Activated T-helper 17 cell treated with anti-CD3 and anti-CD28 coated beads, Interleukin-2, amount 50 U/mL, for 72 hours (primary cell): ENCODE results near the gene FMN1. TPM values are rescaled to one million over a fixed set of nuclear protein-coding genes. Genes with fewer than 3 reads are reported as not detected.

Source experiments
- ATAC-seq: fragments of 150-1000 bp; cut with Tn5 transposase; replicated peaks from 2 replicates; pipeline ENCODE4 v1.10.0; 2021; ENCODE audit warnings: mild to moderate bottlenecking, moderate library complexity
- H3K27ac Mint-ChIP-seq: one replicate; pipeline ENCODE4 v1.8.0; 2022; ENCODE audit warnings: mixed read lengths
- H3K27me3 Mint-ChIP-seq: one replicate; pipeline ENCODE4 v1.8.0; 2022; ENCODE audit warnings: mixed read lengths
- H3K36me3 Mint-ChIP-seq: one replicate; pipeline ENCODE4 v1.8.0; 2022; ENCODE audit warnings: low read depth, mild to moderate bottlenecking, mixed read lengths
- H3K4me1 Mint-ChIP-seq: one replicate; pipeline ENCODE4 v1.8.0; 2022; ENCODE audit warnings: mixed read lengths
- H3K4me3 Mint-ChIP-seq: one replicate; pipeline ENCODE4 v1.8.0; 2022; ENCODE audit warnings: mild to moderate bottlenecking, mixed read lengths
- H3K9me3 Mint-ChIP-seq: one replicate; pipeline ENCODE4 v1.8.0; 2022; ENCODE audit warnings: mixed read lengths
- total RNA-seq, 2 donors: library from RNA; stranded (reverse); gene quantifications; one replicate each; pipeline ENCODE4 v1.2.3, GENCODE V29; 2022

The FMN1 gene
- total RNA-seq, 2 donors from 2014 or later, result 1.0 to 2.0 TPM

DNA sequence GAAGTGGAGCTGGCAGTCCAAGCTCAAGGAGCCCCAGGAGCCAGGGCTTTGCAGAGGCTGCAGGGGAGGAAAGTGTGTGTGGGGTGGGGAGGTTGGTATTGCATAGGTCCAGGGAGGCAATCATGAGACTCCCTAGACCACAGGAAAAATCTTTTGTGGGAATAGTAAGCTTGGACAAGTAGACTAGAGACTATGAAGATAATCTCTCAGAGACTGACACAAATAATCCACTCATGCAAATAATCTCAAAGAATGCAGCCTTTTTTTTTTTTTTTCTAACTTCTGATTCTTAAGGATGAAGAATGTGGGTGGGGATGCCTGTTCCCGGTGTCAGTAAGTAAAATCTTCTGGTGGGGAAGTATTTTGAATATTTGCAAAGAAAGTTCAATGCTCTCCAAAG lies 363.0 kb downstream of the FMN1 start:
- H3K27me3 Mint-ChIP-seq, result no peaks in the 10 kb centered on the region
- peaks cover 7% of the 10 kb centered on the region for H3K36me3 Mint-ChIP-seq
- H3K4me3 Mint-ChIP-seq, result no peak overlapping the region
- H3K27ac Mint-ChIP-seq, result no peak overlapping the region
- no peaks in the 10 kb centered on the region for H3K9me3 Mint-ChIP-seq
- H3K4me1 Mint-ChIP-seq, result no peaks in the 10 kb centered on the region
- ATAC-seq, result no peak

DNA sequence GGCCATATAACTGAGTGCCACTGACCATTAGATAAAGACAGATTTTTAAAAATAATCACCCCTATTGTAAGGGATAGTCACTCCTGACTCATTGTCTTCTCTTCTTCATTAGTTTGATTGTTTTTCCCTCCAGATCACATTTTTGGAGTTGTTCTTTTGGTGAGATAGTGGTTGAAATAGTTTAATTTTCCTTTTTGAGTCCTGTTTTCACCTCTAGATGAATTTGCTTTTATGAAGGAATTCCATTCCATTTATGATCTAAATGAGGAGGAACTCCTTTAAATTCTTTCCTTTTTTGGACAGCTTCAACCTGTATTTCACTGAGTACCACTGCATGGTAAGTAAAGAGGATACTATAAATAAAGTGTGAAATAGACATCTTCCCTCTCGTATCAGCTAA lies 364.3 kb downstream of the FMN1 start:
- no peaks in the 10 kb centered on the region for H3K27me3 Mint-ChIP-seq
- H3K36me3 Mint-ChIP-seq, result peaks cover 5% of the 10 kb centered on the region
- no peaks in the 10 kb centered on the region for H3K4me1 Mint-ChIP-seq
- H3K9me3 Mint-ChIP-seq, result no peaks in the 10 kb centered on the region
- H3K4me3 Mint-ChIP-seq, result no peak overlapping the region
- no peak overlapping the region for H3K27ac Mint-ChIP-seq
- no peak for ATAC-seq

DNA sequence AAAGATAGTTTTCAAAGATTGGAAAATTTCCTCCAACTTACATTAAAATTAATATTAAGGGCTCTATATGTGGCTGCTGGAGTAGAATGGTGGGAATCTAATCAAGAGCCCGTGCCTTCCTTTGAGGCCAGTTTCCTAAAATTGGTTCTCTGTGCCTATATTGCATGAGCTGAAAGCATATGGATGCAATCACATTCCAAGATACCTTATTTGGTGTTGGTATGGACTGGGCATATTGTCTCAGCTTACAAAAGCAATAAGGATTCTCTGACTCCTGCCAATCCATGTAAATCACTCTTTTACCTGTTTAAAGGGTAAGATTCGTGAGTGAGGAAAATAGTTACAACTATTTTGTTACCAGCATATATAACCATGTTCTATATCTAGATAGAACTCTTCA lies 365.1 kb downstream of the FMN1 start:
- no peaks in the 10 kb centered on the region for H3K4me1 Mint-ChIP-seq

DNA sequence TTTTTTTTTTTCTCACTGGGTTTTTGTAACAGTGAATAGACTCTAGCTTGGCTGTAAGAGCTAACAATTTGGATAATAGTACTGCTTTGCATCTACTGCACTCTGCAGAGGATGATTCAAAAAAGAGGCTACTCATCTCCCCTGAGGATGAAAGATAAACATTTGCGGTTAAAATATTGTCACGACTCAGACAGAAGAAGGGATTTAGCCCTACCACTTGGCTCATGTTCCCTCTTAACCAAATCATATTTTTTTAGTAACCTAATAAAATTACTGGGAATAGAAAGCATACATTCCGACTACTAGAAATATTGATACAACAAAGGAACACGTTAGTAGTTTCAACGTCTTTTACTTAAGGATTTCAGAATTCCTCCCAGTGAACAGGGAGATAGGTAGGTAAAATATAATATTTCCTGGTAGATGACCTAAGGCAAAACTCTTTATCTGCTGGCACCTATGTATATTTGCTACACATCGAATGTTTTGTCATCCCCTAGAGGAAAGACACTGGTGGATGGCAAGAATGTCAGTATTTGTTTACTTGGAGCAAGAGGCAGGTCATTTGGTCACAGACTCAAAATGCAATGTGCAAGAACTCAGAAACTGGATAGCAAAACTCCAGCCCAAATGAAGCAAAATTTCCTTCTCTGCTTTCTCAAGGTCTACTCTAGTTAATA lies 365.9 kb downstream of the FMN1 start:
- Mint-ChIP-seq H3K27me3 (no peaks in the 10 kb centered on the region), H3K9me3 (no peaks in the 10 kb centered on the region), H3K27ac (no peak overlapping the region), H3K4me1 (no peaks in the 10 kb centered on the region), H3K4me3 (no peak overlapping the region), H3K36me3 (peaks cover 5% of the 10 kb centered on the region)
- no peak for ATAC-seq

More for the DNA sequence above, 365.1 kb downstream of the FMN1 start:
- H3K36me3 Mint-ChIP-seq, result peaks cover 5% of the 10 kb centered on the region
- no peak overlapping the region for H3K27ac Mint-ChIP-seq
- no peak for ATAC-seq
- H3K9me3 Mint-ChIP-seq, result no peaks in the 10 kb centered on the region
- no peak overlapping the region for H3K4me3 Mint-ChIP-seq
- no peaks in the 10 kb centered on the region for H3K27me3 Mint-ChIP-seq

DNA sequence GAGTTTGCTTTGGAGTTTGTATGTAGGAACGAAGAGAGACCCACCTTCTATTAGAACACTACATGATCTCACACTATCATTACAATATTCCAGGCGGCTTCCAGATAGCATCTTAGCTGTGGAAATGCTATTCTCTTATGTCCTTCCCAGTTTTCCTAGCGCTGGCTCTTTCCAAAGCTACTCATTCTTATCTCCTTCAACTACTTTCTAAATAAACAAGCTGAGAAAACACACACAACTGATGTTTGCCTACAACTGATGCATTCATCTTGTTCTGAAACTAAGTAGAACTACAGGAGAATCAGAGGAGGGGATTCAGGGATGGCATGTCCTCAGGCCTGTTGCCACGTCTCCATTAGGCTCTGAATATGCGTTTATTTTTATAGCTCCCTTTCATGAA lies 367.8 kb downstream of the FMN1 start:
- no peak for ATAC-seq
- H3K4me1 Mint-ChIP-seq, result no peaks in the 10 kb centered on the region
- no peaks in the 10 kb centered on the region for H3K9me3 Mint-ChIP-seq
- no peaks in the 10 kb centered on the region for H3K27me3 Mint-ChIP-seq
- H3K4me3 Mint-ChIP-seq, result no peak overlapping the region
- no peaks in the 10 kb centered on the region for H3K36me3 Mint-ChIP-seq
- no peak overlapping the region for H3K27ac Mint-ChIP-seq

DNA sequence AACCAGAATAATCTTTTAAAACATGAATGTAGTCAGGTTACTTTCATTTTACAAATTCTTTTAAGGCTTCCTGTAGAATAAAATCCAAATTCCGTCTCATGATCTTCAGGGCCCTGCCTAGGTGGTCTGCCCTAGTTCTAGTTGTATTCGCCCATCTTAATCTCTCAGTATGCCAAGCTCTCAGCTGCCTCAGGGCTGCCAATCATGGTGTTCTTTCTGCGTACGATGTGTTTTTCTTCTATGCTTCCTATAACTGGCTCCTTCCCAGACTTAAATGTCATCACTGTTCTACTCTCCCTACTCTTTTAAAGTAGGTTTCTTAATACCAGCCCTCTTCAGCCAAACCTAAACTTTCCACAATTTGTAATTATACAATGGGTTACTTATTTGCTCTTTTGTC lies 369.3 kb downstream of the FMN1 start:
- H3K9me3 Mint-ChIP-seq, result no peaks in the 10 kb centered on the region
- no peaks in the 10 kb centered on the region for H3K36me3 Mint-ChIP-seq
- no peak overlapping the region for H3K4me3 Mint-ChIP-seq
- no peaks in the 10 kb centered on the region for H3K27me3 Mint-ChIP-seq
- H3K27ac Mint-ChIP-seq, result no peak overlapping the region
- H3K4me1 Mint-ChIP-seq, result no peaks in the 10 kb centered on the region
- ATAC-seq, result no peak

DNA sequence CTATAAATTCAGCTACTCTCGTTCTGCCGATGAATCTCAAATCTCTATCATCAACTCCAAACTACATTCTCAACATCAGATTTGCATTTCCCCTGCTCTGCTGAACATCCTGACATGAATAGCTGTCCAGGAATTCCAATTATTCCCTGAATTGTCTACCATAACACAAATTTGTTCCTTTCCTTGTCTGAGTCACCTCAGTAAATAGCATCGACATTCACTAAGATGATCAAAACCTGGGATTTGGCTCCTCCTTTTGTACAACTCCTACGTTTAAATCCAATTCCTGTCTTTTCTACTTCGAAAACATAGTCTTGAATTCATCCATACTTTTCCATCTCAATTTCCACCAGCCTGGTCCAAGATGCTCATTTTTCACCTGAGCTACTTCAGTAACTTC lies 369.7 kb downstream of the FMN1 start:
- no peaks in the 10 kb centered on the region for H3K36me3 Mint-ChIP-seq
- H3K27me3 Mint-ChIP-seq, result no peaks in the 10 kb centered on the region
- H3K27ac Mint-ChIP-seq, result no peak overlapping the region
- H3K4me3 Mint-ChIP-seq, result no peak overlapping the region
- H3K4me1 Mint-ChIP-seq, result no peaks in the 10 kb centered on the region
- ATAC-seq, result no peak
- H3K9me3 Mint-ChIP-seq, result no peaks in the 10 kb centered on the region

DNA sequence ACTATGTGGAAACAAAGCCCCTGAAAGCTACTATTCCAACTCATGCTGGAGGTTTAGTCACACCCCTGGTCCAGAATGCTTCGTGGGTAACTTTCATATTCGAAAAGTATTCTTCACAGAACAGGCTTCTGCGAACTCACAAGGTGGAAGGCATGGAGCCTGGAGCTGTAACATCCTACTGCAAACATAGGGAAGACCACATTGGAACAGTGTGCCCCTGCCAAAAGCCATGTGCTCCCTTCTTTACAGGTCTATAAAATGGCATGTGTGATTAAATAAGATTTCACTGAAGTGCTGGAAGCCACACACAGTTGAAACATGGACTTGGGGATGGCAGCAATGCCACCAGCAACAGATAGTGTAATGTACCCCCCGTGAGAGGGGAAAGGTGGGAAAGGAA lies 370.8 kb downstream of the FMN1 start:
- ATAC-seq, result no peak
- H3K27me3 Mint-ChIP-seq, result no peaks in the 10 kb centered on the region
- no peak overlapping the region for H3K27ac Mint-ChIP-seq
- no peak overlapping the region for H3K4me3 Mint-ChIP-seq
- H3K9me3 Mint-ChIP-seq, result no peaks in the 10 kb centered on the region
- no peaks in the 10 kb centered on the region for H3K36me3 Mint-ChIP-seq
- H3K4me1 Mint-ChIP-seq, result no peaks in the 10 kb centered on the region

DNA sequence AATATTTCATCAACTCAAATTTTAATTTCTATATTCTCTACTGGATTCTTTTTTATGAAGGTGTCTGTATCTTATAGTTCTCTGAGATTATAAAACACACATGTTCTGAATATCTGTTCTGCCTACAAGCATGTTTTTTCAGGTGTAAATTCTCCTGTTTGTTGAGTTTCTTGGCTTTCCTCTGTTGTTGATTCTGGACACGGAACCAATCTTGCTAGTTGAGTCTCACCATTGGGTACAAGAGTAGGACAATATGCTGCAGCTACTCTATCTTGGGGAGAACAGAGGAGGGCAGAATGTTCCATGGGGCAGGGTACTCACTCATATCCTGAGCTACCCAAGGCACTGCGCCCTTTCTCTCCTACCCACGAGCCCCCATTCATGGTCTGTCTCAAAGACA lies 371.8 kb downstream of the FMN1 start:
- Mint-ChIP-seq H3K4me3 (no peak overlapping the region), H3K9me3 (no peaks in the 10 kb centered on the region), H3K4me1 (no peaks in the 10 kb centered on the region), H3K27me3 (no peaks in the 10 kb centered on the region), H3K27ac (no peak overlapping the region), H3K36me3 (no peaks in the 10 kb centered on the region)
- no peak for ATAC-seq

DNA sequence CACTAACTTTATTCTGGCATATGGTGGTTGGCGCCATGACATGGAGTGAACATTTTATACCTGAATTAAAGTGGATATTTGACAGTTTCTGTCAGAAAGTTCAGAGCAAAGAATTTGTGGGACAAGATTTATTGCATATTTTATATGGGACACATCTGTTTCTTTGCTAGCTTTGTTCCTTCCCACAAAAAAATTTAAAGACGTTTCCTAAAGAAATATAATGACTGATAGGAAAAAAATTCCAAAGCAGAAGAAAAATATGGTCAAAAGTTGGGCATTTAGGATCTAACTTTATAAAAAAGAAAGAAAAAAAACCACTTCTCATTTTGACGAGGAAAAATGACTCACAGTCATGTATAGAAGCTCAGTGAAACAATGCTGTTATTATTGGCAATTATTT lies 375.1 kb downstream of the FMN1 start:
- ATAC-seq, result no peak
- no peaks in the 10 kb centered on the region for H3K27me3 Mint-ChIP-seq
- H3K9me3 Mint-ChIP-seq, result no peaks in the 10 kb centered on the region
- no peaks in the 10 kb centered on the region for H3K36me3 Mint-ChIP-seq
- no peak overlapping the region for H3K27ac Mint-ChIP-seq
- no peaks in the 10 kb centered on the region for H3K4me1 Mint-ChIP-seq
- no peak overlapping the region for H3K4me3 Mint-ChIP-seq

DNA sequence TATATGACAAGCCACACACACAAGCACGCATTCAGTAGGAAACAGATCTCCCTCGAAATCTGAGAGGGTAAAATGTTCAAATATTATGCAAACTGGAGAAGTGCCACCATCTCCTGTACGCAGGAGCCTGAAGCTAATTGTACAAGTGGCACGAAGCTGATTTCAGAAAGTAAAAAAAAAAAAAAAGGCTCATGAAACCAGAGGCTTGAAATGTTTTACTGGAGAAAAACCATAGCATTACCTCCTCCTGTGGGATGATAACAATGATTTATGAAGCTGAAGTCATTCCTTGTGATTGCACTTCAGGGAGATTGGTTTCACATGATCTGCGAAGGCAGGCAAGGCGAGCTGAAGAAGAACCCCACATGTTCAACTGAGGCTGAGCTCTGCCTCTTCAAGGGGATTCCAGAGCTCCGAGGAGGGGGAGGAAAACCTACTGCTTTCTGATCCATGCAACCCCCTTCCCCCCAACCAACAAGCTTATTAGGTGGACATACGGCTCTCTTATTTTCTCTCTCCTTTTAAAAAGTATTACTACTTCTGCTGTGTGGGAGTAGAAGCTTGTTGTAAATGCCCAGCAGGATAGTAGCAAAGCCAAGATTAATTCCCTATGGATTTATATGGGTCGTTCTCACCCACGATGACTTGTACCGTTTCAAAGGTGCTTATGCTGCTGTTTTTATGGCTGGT lies 375.6 kb downstream of the FMN1 start:
- Mint-ChIP-seq H3K36me3 (no peaks in the 10 kb centered on the region), H3K4me1 (no peaks in the 10 kb centered on the region), H3K4me3 (no peak overlapping the region), H3K27ac (no peak overlapping the region), H3K27me3 (no peaks in the 10 kb centered on the region), H3K9me3 (no peaks in the 10 kb centered on the region)
- ATAC-seq, result no peak

DNA sequence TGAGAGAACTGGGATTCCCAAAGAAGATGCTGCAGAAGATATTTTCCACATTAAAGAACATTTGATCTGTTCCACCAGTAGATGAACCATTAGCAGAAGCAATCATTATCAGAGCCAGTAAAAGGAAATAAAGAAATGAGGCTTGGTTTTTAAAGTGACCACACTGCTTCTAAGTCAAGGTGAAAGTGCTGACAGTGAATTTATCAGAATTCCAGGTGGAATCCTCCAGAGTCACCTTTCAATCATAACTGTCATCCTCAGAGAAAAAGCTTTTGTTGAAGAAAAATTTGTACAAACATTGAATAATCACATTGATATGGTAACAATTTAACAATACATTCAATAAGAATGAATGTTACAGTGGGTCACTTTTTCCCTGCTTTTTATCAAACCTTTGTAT lies 376.9 kb downstream of the FMN1 start:
- ATAC-seq, result no peak
- no peaks in the 10 kb centered on the region for H3K9me3 Mint-ChIP-seq
- H3K36me3 Mint-ChIP-seq, result no peaks in the 10 kb centered on the region

DNA sequence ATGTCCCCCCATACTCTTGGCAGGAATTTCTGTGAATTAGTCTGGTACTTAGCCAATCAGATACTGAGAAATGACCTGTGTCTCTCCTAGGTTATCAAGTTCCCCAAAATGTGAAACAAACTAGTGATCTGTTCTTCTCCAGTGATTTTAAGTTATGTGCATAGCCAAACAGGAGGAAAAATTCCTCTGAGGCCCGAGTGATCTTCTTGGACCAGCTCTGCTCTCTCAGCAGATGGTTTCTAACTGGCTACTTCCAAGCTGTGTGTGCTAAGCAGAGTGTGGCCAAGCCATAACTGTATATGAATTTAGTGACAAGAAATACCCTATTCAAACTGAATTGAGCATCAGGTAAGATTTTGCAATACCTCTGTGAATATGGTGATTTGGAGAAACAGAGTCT lies 387.2 kb downstream of the FMN1 start:
- Mint-ChIP-seq H3K27me3 (no peaks in the 10 kb centered on the region), H3K4me1 (no peaks in the 10 kb centered on the region), H3K4me3 (no peak overlapping the region), H3K9me3 (peaks cover 5% of the 10 kb centered on the region), H3K27ac (no peak overlapping the region), H3K36me3 (no peaks in the 10 kb centered on the region)
- no peak for ATAC-seq

More for the DNA sequence above, 376.9 kb downstream of the FMN1 start:
- Mint-ChIP-seq H3K27ac (no peak overlapping the region), H3K4me3 (no peak overlapping the region), H3K4me1 (no peaks in the 10 kb centered on the region), H3K27me3 (no peaks in the 10 kb centered on the region)

DNA sequence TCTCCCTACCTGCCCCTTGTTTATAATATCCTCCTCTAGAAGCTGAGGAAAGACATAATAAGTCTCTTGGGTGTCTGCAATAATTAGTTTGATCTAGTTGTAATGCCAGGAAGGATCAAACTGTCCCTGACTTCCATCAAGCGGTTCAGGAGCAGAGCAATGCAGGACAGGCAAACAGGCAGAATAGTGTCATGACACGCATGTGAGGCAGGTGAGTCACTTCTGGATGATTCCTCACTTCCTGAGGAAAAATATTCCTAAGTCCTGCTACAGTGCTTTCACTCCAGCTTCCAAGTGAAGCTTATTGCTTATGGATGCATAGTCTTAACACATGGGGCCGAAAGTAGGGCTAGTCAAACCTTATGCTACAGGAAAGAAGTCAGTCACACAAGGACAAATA lies 390.9 kb downstream of the FMN1 start:
- no peak overlapping the region for H3K27ac Mint-ChIP-seq
- H3K4me3 Mint-ChIP-seq, result no peak overlapping the region
- H3K27me3 Mint-ChIP-seq, result no peaks in the 10 kb centered on the region
- no peak for ATAC-seq
- H3K9me3 Mint-ChIP-seq, result peaks cover 5% of the 10 kb centered on the region
- no peaks in the 10 kb centered on the region for H3K4me1 Mint-ChIP-seq
- H3K36me3 Mint-ChIP-seq, result peaks cover 9% of the 10 kb centered on the region

DNA sequence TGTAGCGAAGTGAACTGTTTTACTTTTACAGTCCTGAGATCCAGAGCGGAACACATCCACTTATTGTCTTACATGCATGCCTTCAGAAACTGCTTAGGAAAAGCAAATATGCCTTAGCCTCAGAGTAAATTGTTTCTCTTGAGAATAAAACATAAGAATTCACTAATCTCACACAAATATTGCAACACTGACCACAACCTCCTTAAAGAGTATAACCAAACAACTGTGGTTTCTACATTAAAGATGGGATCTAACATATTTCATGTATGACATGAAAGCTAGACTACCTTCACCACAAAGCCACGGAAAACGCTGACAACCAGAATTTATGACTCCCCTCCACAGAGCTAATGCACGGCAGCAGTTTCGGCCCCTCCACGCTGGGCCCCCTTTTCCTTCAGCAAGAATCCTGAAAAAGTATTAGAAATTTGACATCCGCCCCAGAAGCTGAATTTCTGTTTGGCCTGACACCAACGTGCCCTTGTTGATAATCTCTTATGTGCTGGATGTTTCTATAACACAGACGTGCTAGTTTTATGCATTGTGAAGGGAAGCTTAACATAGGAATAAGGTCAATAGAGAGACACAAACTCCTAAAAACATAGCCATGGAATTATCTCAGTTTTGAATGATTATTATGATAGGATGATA lies 392.1 kb downstream of the FMN1 start:
- no peak for ATAC-seq
- H3K4me1 Mint-ChIP-seq, result no peaks in the 10 kb centered on the region
- no peak overlapping the region for H3K4me3 Mint-ChIP-seq
- no peaks in the 10 kb centered on the region for H3K27me3 Mint-ChIP-seq
- H3K9me3 Mint-ChIP-seq, result peaks cover 5% of the 10 kb centered on the region
- H3K36me3 Mint-ChIP-seq, result peaks cover 9% of the 10 kb centered on the region
- H3K27ac Mint-ChIP-seq, result no peak overlapping the region
